Upper lobe of left lung (tissue), 6 donors: ENCODE data around the gene ALDH3B2. TPM values are rescaled to one million over a fixed set of nuclear protein-coding genes. Genes with fewer than 3 reads are reported as not detected.
"Not testable (repeated sequence)": the region's sequence is repeated elsewhere in the genome, so short reads cannot be mapped to it uniquely, and the experiment has no call there.

Experiments
- ATAC-seq, 2 donors: fragments of 200-7000 bp; cut with Tn5 transposase; one replicate each; pipeline ENCODE4 v1.9.1; 2022; ENCODE audit warnings: mild to moderate bottlenecking in 2 of 2, moderate library complexity in 2 of 2; ENCODE audit not compliant: low FRiP score in 2 of 2
- DNase-seq, 2 donors: peaks; one replicate each; pipeline ENCODE4 v3.0.0-alpha.2; 2019 to 2020
- H3K27ac ChIP-seq, 4 donors: fragments of 200-600 bp; sonication (generic); one replicate each; pipeline ENCODE4 v1.5.1; 2016 to 2019
- H3K27me3 ChIP-seq, 4 donors: fragments of 200-600 bp; sonication (generic); one replicate each; pipeline ENCODE4 v1.5.1; 2017 to 2019
- H3K36me3 ChIP-seq, 4 donors: fragments of 200-600 bp; sonication (generic); one replicate each; pipeline ENCODE4 v1.5.1; 2016 to 2019
- H3K4me1 ChIP-seq, 4 donors: fragments of 200-600 bp; sonication (generic); one replicate each; pipeline ENCODE4 v1.5.1; 2018 to 2019
- H3K4me3 ChIP-seq, 4 donors: fragments of 200-600 bp; sonication (generic); one replicate each; pipeline ENCODE4 v1.5.1; 2017 to 2019; ENCODE audit warnings: mild to moderate bottlenecking in 2 of 4, moderate library complexity in 1 of 4
- H3K9me3 ChIP-seq, 4 donors: fragments of 200-600 bp; sonication (generic); one replicate each; pipeline ENCODE4 v1.5.1; 2018 to 2019
- EP300 ChIP-seq, 4 donors: sonication (generic); formaldehyde crosslinking; IDR thresholded peaks; one replicate each; pipeline ENCODE4 v1.5.1; 2017; ENCODE audit warnings: antibody characterized with exemption in 4 of 4, control low read depth in 2 of 4
- POLR2A ChIP-seq, 4 donors: fragments of 450-650 bp; IDR thresholded peaks; one replicate each; pipeline ENCODE4 v1.5.1; 2016 to 2017; ENCODE audit warnings: antibody characterized with exemption in 4 of 4, mild to moderate bottlenecking in 2 of 4
- POLR2AphosphoS5 ChIP-seq, 2 donors: sonication (generic); formaldehyde crosslinking; IDR thresholded peaks; one replicate each; pipeline ENCODE4 v1.5.1; 2017; ENCODE audit warnings: antibody characterized with exemption in 2 of 2
- WGBS, 2 donors: methylation state at CpG; one replicate each; pipeline ENCODE4 v1.1.5; 2017 to 2018; 5-methylcytosine and 5-hydroxymethylcytosine counted together
- total RNA-seq, 6 donors: library from RNA; depleted of rRNA in 4 of 6; stranded (reverse); fragments of >200 nt in 4 of 6; gene quantifications; one replicate each; pipeline versions ENCODE4 v1.1.0 to v1.2.1, GENCODE V29; 2016 to 2021
- TF ChIP-seq, protein P1 (sequence below), 6 experiments: fragments of 450-650 bp in 4 of 6; fragments of 200-600 bp in 2 of 6; sonication (generic) in 2 of 6; IDR thresholded peaks; one replicate each; pipeline ENCODE4 v1.5.1; 2016 to 2019; ENCODE audit warnings: antibody characterized with exemption in 6 of 6
- donor health status: DM: no; HTN: no; CAD: no; lungs with moderate emphysema.
- donor health status: DM: no; HTN: yes; CAD: no; lungs with severe emphysema.

The ALDH3B2 gene
- total RNA-seq, 6 donors from 2014 or later, result 0.30 to 6.4 (median 0.86) TPM; not detected in 1

DNA sequence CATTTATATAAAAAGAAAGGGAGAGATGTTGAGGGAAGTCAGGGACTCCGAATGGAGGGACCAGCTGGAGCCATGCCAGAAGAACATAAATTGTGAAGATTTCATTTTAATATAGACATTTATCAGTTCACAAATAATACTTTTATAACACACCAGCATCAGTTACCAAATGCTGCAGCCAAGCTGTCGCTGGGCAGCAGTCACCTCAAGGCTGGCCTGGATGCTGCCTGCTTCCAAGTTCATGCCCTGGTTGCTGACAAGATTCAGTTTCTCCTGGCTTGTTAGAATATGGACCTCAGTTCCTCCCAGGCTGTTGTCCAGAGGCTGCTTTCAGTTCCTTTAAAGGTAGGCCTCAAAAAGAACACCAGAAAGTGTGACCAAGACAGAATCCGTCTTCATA, 30.8 kb upstream of the ALDH3B2 start:
- 86 to 89% methylated on average over 3 of the region's 3 CpGs for WGBS, 2 donors
- Histone ChIP-seq H3K27me3 (no peaks in the 10 kb centered on the region), H3K4me3 (no peak overlapping the region), H3K4me1 (no peaks in the 10 kb centered on the region), H3K27ac (no peak overlapping the region), H3K36me3 (no peaks in the 10 kb centered on the region), H3K9me3 (no peaks in the 10 kb centered on the region)
- TF ChIP-seq POLR2A (IDR thresholded peaks at IDR 0.05) (no peak), EP300 (IDR thresholded peaks at IDR 0.05) (no peak), POLR2AphosphoS5 (IDR thresholded peaks at IDR 0.05) (no peak)
- TF ChIP-seq, protein P1, sequence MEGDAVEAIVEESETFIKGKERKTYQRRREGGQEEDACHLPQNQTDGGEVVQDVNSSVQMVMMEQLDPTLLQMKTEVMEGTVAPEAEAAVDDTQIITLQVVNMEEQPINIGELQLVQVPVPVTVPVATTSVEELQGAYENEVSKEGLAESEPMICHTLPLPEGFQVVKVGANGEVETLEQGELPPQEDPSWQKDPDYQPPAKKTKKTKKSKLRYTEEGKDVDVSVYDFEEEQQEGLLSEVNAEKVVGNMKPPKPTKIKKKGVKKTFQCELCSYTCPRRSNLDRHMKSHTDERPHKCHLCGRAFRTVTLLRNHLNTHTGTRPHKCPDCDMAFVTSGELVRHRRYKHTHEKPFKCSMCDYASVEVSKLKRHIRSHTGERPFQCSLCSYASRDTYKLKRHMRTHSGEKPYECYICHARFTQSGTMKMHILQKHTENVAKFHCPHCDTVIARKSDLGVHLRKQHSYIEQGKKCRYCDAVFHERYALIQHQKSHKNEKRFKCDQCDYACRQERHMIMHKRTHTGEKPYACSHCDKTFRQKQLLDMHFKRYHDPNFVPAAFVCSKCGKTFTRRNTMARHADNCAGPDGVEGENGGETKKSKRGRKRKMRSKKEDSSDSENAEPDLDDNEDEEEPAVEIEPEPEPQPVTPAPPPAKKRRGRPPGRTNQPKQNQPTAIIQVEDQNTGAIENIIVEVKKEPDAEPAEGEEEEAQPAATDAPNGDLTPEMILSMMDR (IDR thresholded peaks at IDR 0.05), result no peak
- DNase-seq (no peak), ATAC-seq (no peak)

DNA sequence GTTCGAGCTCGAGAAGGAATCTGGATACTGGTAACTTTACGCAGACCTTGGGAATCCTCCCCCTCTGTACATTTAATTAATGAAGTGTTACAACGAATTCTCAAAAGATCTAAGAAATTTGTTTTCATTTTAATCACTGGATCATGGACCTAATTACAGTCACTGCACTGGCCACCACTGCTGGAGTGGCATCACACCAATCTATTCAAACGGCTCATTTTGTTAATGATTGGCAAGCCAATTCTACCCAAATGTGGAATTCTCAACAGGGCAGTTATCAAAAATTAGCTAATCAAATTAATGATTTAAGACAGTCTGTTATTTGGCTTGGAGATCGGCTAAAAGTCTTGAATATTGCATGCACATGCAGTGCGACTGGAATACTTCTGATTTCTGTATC, 30.1 kb upstream of the ALDH3B2 start:
- 86 to 89% methylated on average over 7 of the region's 7 CpGs for WGBS, 2 donors
- H3K27me3 ChIP-seq, result no peaks in the 10 kb centered on the region
- H3K4me3 ChIP-seq, result no peak overlapping the region
- ATAC-seq, result no peak
- no peak for DNase-seq
- H3K9me3 ChIP-seq, result no peaks in the 10 kb centered on the region
- TF ChIP-seq, protein P1 (IDR thresholded peaks at IDR 0.05), result no peak
- TF ChIP-seq POLR2AphosphoS5 (IDR thresholded peaks at IDR 0.05) (no peak), POLR2A (IDR thresholded peaks at IDR 0.05) (no peak), EP300 (IDR thresholded peaks at IDR 0.05) (no peak)
- H3K27ac ChIP-seq, result no peak overlapping the region
- no peaks in the 10 kb centered on the region for H3K4me1 ChIP-seq
- H3K36me3 ChIP-seq, result no peaks in the 10 kb centered on the region

DNA sequence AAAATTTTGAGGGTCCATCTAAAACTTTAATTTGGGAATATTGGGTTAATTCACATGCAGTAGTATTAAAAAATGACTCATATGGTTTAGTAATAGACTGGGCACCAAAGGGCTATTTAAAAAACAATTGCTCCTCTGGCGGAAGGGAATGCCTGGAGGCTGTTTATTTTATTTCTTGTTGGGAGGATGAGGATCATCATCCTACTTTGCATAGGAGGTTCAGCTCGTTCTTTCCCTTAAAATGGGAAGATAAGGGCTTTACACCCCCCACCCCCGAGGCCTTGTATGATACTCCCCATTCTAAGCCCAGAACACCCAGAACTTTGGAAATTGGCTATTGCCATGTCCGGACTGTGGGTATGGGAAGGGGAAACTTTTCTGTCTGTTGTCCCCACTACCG, 29.3 kb upstream of the ALDH3B2 start:
- 66% methylated on average over 5 of the region's 5 CpGs for WGBS, 2 donors
- not testable (repeated sequence) for H3K4me3 ChIP-seq, DNase-seq, H3K4me1 ChIP-seq, H3K36me3 ChIP-seq, H3K27ac ChIP-seq, H3K9me3 ChIP-seq, H3K27me3 ChIP-seq, ATAC-seq

- Histone ChIP-seq H3K4me1 (no peaks in the 10 kb centered on the region), H3K27ac (no peak overlapping the region), H3K9me3 (no peaks in the 10 kb centered on the region), H3K27me3 (no peaks in the 10 kb centered on the region), H3K4me3 (no peak overlapping the region), H3K36me3 (no peaks in the 10 kb centered on the region)
- DNase-seq (peak in 1 of 2 donors; percentile 33), ATAC-seq (no peak)
- no peak for TF ChIP-seq POLR2AphosphoS5 (IDR thresholded peaks at IDR 0.05)
- no peak for TF ChIP-seq POLR2A (IDR thresholded peaks at IDR 0.05)
- TF ChIP-seq, protein P1 (IDR thresholded peaks at IDR 0.05), result no peak
- no peak for TF ChIP-seq EP300 (IDR thresholded peaks at IDR 0.05)
- WGBS, 2 donors, result 60 to 72% methylated on average over 11 of the region's 11 CpGs
Observed at GRCh38 chr11:67700548-67701262, 26.3 kb upstream of the ALDH3B2 start.

- no peaks in the 10 kb centered on the region for H3K27me3 ChIP-seq
- no peak overlapping the region for H3K4me3 ChIP-seq
- 57 to 64% methylated on average over 10 of the region's 10 CpGs for WGBS, 2 donors
- TF ChIP-seq POLR2A (IDR thresholded peaks at IDR 0.05) (no peak), POLR2AphosphoS5 (IDR thresholded peaks at IDR 0.05) (no peak), EP300 (IDR thresholded peaks at IDR 0.05) (no peak)
- TF ChIP-seq, protein P1 (IDR thresholded peaks at IDR 0.05), result no peak
- H3K36me3 ChIP-seq, result no peaks in the 10 kb centered on the region
- no peaks in the 10 kb centered on the region for H3K9me3 ChIP-seq
- no peak for ATAC-seq
- H3K4me1 ChIP-seq, result no peaks in the 10 kb centered on the region
- DNase-seq, result no peak
- no peak overlapping the region for H3K27ac ChIP-seq
Observed at GRCh38 chr11:67700141-67700540, 25.7 kb upstream of the ALDH3B2 start.
